Measurements from ENCODE around the gene CDHR1. TPM values are rescaled to one million over a fixed set of nuclear protein-coding genes. Genes with fewer than 3 reads are reported as not detected.

CDHR1 gene
- total and polyA plus RNA-seq, 10 of the 15 experiments (the other 5 are each of a cell fraction or from before 2014, with no cell fraction given), result 0.17 to 3.0 (median 0.34) TPM

DNA sequence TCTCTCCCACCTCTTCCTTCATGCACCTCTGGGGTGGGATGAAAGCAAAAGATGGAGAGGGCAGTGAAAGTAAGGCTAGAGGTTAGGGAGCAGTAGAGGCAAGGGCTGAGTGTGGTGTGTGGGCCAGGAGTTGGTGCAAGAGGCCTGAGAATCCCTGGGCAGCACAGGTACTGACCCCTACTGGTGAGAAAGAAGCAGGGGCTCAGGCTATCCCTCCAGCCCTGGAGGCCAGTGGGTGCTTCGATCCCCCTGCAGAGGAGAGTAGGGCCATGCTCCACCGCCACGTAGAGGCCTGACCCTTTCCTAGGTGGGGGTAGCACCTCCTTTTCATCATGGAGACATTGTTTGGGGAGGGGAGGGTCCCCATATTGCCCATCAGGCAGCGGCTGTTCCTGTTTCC lies 9.8 kb downstream of the CDHR1 start:
- no peaks in the 10 kb centered on the region for H3K9me3 ChIP-seq (replicated peaks; ENCODE audit: control insufficient read depth, insufficient read depth, low read length)
- WGBS (ENCODE audit: insufficient coverage, insufficient replicate concordance, low lambda C conversion rate, missing lambda C conversion rate), result 48% methylated on average over 4 of the region's 4 CpGs
- H3K79me2 ChIP-seq (ENCODE audit: control insufficient read depth, insufficient read depth, low read length), result no peaks in the 10 kb centered on the region
- POLR2A ChIA-PET, result interaction anchor here (1.1 kb wide), 1 partner anchor 56 kb away, joined by 3 read pairs; no protein-coding TSS in a partner anchor
- H3K27ac ChIP-seq (ENCODE audit: control insufficient read depth, insufficient read depth), result no peak overlapping the region
- RAD21 ChIA-PET (ENCODE audit: unreplicated experiment), result interaction anchor here (0.8 to 3.6 kb wide), 8 partner anchors 9 to 56 kb away, joined by 3 to 74 read pairs (median 7); no protein-coding TSS in a partner anchor
- no peak overlapping the region for H3K4me2 ChIP-seq (ENCODE audit: control insufficient read depth, insufficient read depth)
- DNase-seq (ENCODE audit: low read depth, low spot score) (no peak), FAIRE-seq (no peak), ATAC-seq (peak; percentile 89)
- no peaks in the 10 kb centered on the region for H4K20me1 ChIP-seq (ENCODE audit: control insufficient read depth, insufficient read depth)
- no peak overlapping the region for H2AFZ ChIP-seq (ENCODE audit: control insufficient read depth, low read depth, low read length)
- peak; percentile 31; the same call in 1 of the 2 replicates for TF ChIP-seq SMC3 (IDR thresholded peaks at IDR 0.05; ENCODE audit: borderline replicate concordance, low read length)
- no peak for TF ChIP-seq MXI1 (IDR thresholded peaks at IDR 0.05; ENCODE audit: low read depth, low read length)
- no peak for TF ChIP-seq FOXM1 (IDR thresholded peaks at IDR 0.05; ENCODE audit: low read depth, low read length)
- TF ChIP-seq, protein P1, sequence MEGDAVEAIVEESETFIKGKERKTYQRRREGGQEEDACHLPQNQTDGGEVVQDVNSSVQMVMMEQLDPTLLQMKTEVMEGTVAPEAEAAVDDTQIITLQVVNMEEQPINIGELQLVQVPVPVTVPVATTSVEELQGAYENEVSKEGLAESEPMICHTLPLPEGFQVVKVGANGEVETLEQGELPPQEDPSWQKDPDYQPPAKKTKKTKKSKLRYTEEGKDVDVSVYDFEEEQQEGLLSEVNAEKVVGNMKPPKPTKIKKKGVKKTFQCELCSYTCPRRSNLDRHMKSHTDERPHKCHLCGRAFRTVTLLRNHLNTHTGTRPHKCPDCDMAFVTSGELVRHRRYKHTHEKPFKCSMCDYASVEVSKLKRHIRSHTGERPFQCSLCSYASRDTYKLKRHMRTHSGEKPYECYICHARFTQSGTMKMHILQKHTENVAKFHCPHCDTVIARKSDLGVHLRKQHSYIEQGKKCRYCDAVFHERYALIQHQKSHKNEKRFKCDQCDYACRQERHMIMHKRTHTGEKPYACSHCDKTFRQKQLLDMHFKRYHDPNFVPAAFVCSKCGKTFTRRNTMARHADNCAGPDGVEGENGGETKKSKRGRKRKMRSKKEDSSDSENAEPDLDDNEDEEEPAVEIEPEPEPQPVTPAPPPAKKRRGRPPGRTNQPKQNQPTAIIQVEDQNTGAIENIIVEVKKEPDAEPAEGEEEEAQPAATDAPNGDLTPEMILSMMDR (IDR thresholded peaks at IDR 0.05 in 2 of 3, conservative IDR thresholded peaks at IDR 0.05 in 1 of 3; ENCODE audit: control insufficient read depth in 2 of 3, extremely low read depth in 1 of 3, insufficient read depth in 1 of 3, low read depth in 3 of 3, low read length in 3 of 3), result peak; percentile 58 to 81 (median 67)
- TF ChIP-seq RAD21 (IDR thresholded peaks at IDR 0.05; ENCODE audit: insufficient read depth, low read depth, low read length), result peak; percentile 63
- peaks cover 0 to 7% of the 10 kb centered on the region in 2 experiments for H3K27me3 ChIP-seq (replicated peaks in 1 of 2; ENCODE audit: control insufficient read depth in 2 of 2, insufficient read depth in 2 of 2, low read length in 1 of 2)
- BruUV-seq (replicated peaks), result no TSS peak
- SMC1A ChIA-PET (ENCODE audit: uncharacterized antibody, unreplicated experiment), result interaction anchor here (1.2 to 15.0 kb wide), 8 partner anchors 13 to 63 kb away, joined by 3 to 155 read pairs (median 7); partner anchors contain the start of gene GPR15LG
- in situ Hi-C loops (cut with MboI) (loop anchor here (10.0 kb wide), 1 partner anchor 59 kb away; no protein-coding TSS in a partner anchor), intact Hi-C loops (cut with micrococcal nuclease; ENCODE audit: unreplicated experiment) (loop anchor here (2.0 kb wide), 1 partner anchor 43 kb away; no protein-coding TSS in a partner anchor)
- H3K36me3 ChIP-seq (ENCODE audit: control insufficient read depth in 2 of 2, insufficient read depth in 2 of 2, low read length in 1 of 2), result no peaks in the 10 kb centered on the region
- H3K4me1 ChIP-seq (ENCODE audit: control insufficient read depth, insufficient read depth, low read length), result no peaks in the 10 kb centered on the region
- no peak overlapping the region for H3K9ac ChIP-seq (ENCODE audit: control insufficient read depth, insufficient read depth, low read length)
- H3K4me3 ChIP-seq, result no peak overlapping the region
- CTCF ChIA-PET, result interaction anchor here (1.0 to 28.3 kb wide), 11 partner anchors 11 to 159 kb away, joined by 3 to 788 read pairs (median 6); partner anchors contain the start of gene GHITM
